Measurements from ENCODE around the gene DVL2.

Gene DVL2

GRCh38 chr17:7237266-7237760 is 3.0 kb upstream of the DVL2 start:
- TF ChIP-seq CTCF (IDR thresholded peaks at IDR 0.05; ENCODE audit: low read depth, low read length, poor library complexity, severe bottlenecking) = no peak
- no peak for TF ChIP-seq EZH2phosphoT487 (IDR thresholded peaks at IDR 0.05; ENCODE audit: borderline replicate concordance, low read length)
- H4K20me1 ChIP-seq (ENCODE audit: control insufficient read depth, insufficient read depth, low read depth, low read length) = peaks cover 11% of the 10 kb centered on the region
- no peaks in the 10 kb centered on the region for H3K9me2 ChIP-seq (replicated peaks; ENCODE audit: control insufficient read depth, low read length)
- peaks cover 47% of the 10 kb centered on the region for H3F3A ChIP-seq (ENCODE audit: control insufficient read depth, insufficient read depth)
- peaks cover 56% of the 10 kb centered on the region for H3K4me1 ChIP-seq (ENCODE audit: control insufficient read depth, low read length)
- H3K27ac ChIP-seq (ENCODE audit: low read depth, low read length) = peak overlapping the region; percentile 84
- no peaks in the 10 kb centered on the region for H3K27me3 ChIP-seq (ENCODE audit: control insufficient read depth, low read length)
- H3K4me2 ChIP-seq (ENCODE audit: low read length) = peak overlapping the region; percentile 67
- H3K36me3 ChIP-seq (ENCODE audit: control insufficient read depth, low read length) = peaks cover 70% of the 10 kb centered on the region
- peaks cover 78% of the 10 kb centered on the region for H3K79me2 ChIP-seq (ENCODE audit: control insufficient read depth, low read length)
- H3K4me3 ChIP-seq (ENCODE audit: low read length) = peak overlapping the region; percentile 97
- H3K9me3 ChIP-seq (ENCODE audit: control insufficient read depth, insufficient read depth, low read length) = no peaks in the 10 kb centered on the region

- Histone ChIP-seq H3K27ac (ENCODE audit: low read depth, low read length) (peak overlapping the region; percentile 84), H3K4me2 (ENCODE audit: low read length) (peak overlapping the region; percentile 67), H3K9me3 (ENCODE audit: control insufficient read depth, insufficient read depth, low read length) (no peaks in the 10 kb centered on the region), H4K20me1 (ENCODE audit: control insufficient read depth, insufficient read depth, low read depth, low read length) (peaks cover 15% of the 10 kb centered on the region), H3K79me2 (ENCODE audit: control insufficient read depth, low read length) (peaks cover 80% of the 10 kb centered on the region), H3F3A (ENCODE audit: control insufficient read depth, insufficient read depth) (peaks cover 46% of the 10 kb centered on the region), H3K27me3 (ENCODE audit: control insufficient read depth, low read length) (no peaks in the 10 kb centered on the region), H3K9me2 (replicated peaks; ENCODE audit: control insufficient read depth, low read length) (no peaks in the 10 kb centered on the region), H3K4me3 (ENCODE audit: low read length) (peak overlapping the region; percentile 97), H3K36me3 (ENCODE audit: control insufficient read depth, low read length) (peaks cover 71% of the 10 kb centered on the region), H3K4me1 (ENCODE audit: control insufficient read depth, low read length) (peaks cover 61% of the 10 kb centered on the region)
- TF ChIP-seq CTCF (IDR thresholded peaks at IDR 0.05; ENCODE audit: low read depth, low read length, poor library complexity, severe bottlenecking) (no peak), EZH2phosphoT487 (IDR thresholded peaks at IDR 0.05; ENCODE audit: borderline replicate concordance, low read length) (no peak)
Observed at GRCh38 chr17:7236808-7237207, 2.5 kb upstream of the DVL2 start.

GRCh38 chr17:7235693-7236665 is 1.7 kb upstream of the DVL2 start:
- Histone ChIP-seq H3K4me3 (ENCODE audit: low read length) (no peak overlapping the region), H3K27ac (ENCODE audit: low read depth, low read length) (no peak overlapping the region)

More at GRCh38 chr17:7235693-7236665, 1.7 kb upstream of the DVL2 start:
- no peaks in the 10 kb centered on the region for H3K27me3 ChIP-seq (ENCODE audit: control insufficient read depth, low read length)
- TF ChIP-seq CTCF (IDR thresholded peaks at IDR 0.05; ENCODE audit: low read depth, low read length, poor library complexity, severe bottlenecking) (no peak), EZH2phosphoT487 (IDR thresholded peaks at IDR 0.05; ENCODE audit: borderline replicate concordance, low read length) (no peak)
- H3K4me1 ChIP-seq (ENCODE audit: control insufficient read depth, low read length) = peaks cover 57% of the 10 kb centered on the region
- no peaks in the 10 kb centered on the region for H3K9me2 ChIP-seq (replicated peaks; ENCODE audit: control insufficient read depth, low read length)
- H3K9me3 ChIP-seq (ENCODE audit: control insufficient read depth, insufficient read depth, low read length) = no peaks in the 10 kb centered on the region
- H4K20me1 ChIP-seq (ENCODE audit: control insufficient read depth, insufficient read depth, low read depth, low read length) = peaks cover 17% of the 10 kb centered on the region
- H3K4me2 ChIP-seq (ENCODE audit: low read length) = peak overlapping the region; percentile 69
- H3K36me3 ChIP-seq (ENCODE audit: control insufficient read depth, low read length) = peaks cover 70% of the 10 kb centered on the region
- peaks cover 80% of the 10 kb centered on the region for H3K79me2 ChIP-seq (ENCODE audit: control insufficient read depth, low read length)
- H3F3A ChIP-seq (ENCODE audit: control insufficient read depth, insufficient read depth) = peaks cover 39% of the 10 kb centered on the region
